Natural killer cell (primary cell): Measurements from ENCODE around the gene SLC35F5. TPM values are rescaled to one million over a fixed set of nuclear protein-coding genes. Genes with fewer than 3 reads are reported as not detected.
"Not testable (repeated sequence)": the region's sequence is repeated elsewhere in the genome, so short reads cannot be mapped to it uniquely, and the experiment has no call there.

ENCODE experiments used
- ATAC-seq, 3 donors: fragments of 150-1000 bp in 2 of 3; fragments of 200-7000 bp in 1 of 3; cut with Tn5 transposase; 1 replicate in 1 of 3; 2 replicates in 2 of 3; pipeline ENCODE4 v1.10.0; 2021; ENCODE audit warnings: mild to moderate bottlenecking in 2 of 3, moderate library complexity in 2 of 3
- DNase-seq, 2 donors: peaks; one replicate each; pipeline versions ENCODE4 v3.0.0 to v3.0.0-alpha.2; 2013 to 2021; ENCODE audit warnings: mixed read lengths in 1 of 2
- H3K27ac ChIP-seq: one replicate; pipeline ENCODE4 v1.5.1; 2013; ENCODE audit warnings: mild to moderate bottlenecking, low read length
- H3K27me3 ChIP-seq: one replicate; pipeline ENCODE4 v1.6.1; 2013; ENCODE audit warnings: low read length; ENCODE audit not compliant: control insufficient read depth, insufficient read depth
- H3K36me3 ChIP-seq: one replicate; pipeline ENCODE4 v1.6.1; 2013; ENCODE audit warnings: low read length; ENCODE audit not compliant: control insufficient read depth, insufficient read depth
- H3K4me1 ChIP-seq: one replicate; pipeline ENCODE4 v1.6.1; 2013; ENCODE audit warnings: low read length; ENCODE audit not compliant: control insufficient read depth, insufficient read depth
- H3K4me3 ChIP-seq: one replicate; pipeline ENCODE4 v1.5.1; 2013; ENCODE audit warnings: low read length
- H3K9me3 ChIP-seq: one replicate; pipeline ENCODE4 v1.6.1; 2013; ENCODE audit warnings: low read length; ENCODE audit not compliant: control insufficient read depth, insufficient read depth
- H3K27ac Mint-ChIP-seq, 2 donors: one replicate each; pipeline ENCODE4 v1.8.0; 2022; ENCODE audit warnings: mild to moderate bottlenecking in 2 of 2, mixed read lengths in 2 of 2, moderate library complexity in 1 of 2
- H3K27me3 Mint-ChIP-seq, 2 donors: one replicate each; pipeline ENCODE4 v1.8.0; 2022; ENCODE audit warnings: low read depth in 2 of 2, mixed read lengths in 2 of 2
- H3K36me3 Mint-ChIP-seq: one replicate; pipeline ENCODE4 v1.8.0; 2022; ENCODE audit warnings: mixed read lengths
- H3K4me1 Mint-ChIP-seq, 2 donors: one replicate each; pipeline ENCODE4 v1.8.0; 2022; ENCODE audit warnings: mixed read lengths in 2 of 2
- H3K4me3 Mint-ChIP-seq: one replicate; pipeline ENCODE4 v1.8.0; 2022; ENCODE audit warnings: mild to moderate bottlenecking, moderate library complexity, mixed read lengths
- H3K9me3 Mint-ChIP-seq, 2 donors: one replicate each; pipeline ENCODE4 v1.8.0; 2022; ENCODE audit warnings: mixed read lengths in 2 of 2
- CTCF ChIP-seq: fragments of 200-600 bp; IDR thresholded peaks from one replicate; pipeline ENCODE4 v1.8.0; 2022; ENCODE audit warnings: antibody characterized with exemption
- WGBS: methylation state at CpG from one replicate; pipeline ENCODE4 v1.1.7; 2013; ENCODE audit warnings: missing lambda C conversion rate; ENCODE audit not compliant: insufficient coverage; 5-methylcytosine and 5-hydroxymethylcytosine counted together
- intact Hi-C: fragments of 100-400 bp; cut with micrococcal nuclease; formaldehyde crosslinking; loops from one replicate; pipeline ENCODE4 v1.14.2; 2022
- total RNA-seq, 4 donors: library from RNA; stranded (reverse); fragments of 120-200 nt in 1 of 4; gene quantifications; one replicate each; pipeline versions ENCODE4 v1.2.3 to v1.2.4, GENCODE V29; 2013 to 2022

The SLC35F5 gene
- total RNA-seq, 3 donors from 2014 or later (not counting 1 experiment from before 2014, with no cell fraction given) = 42.0 to 48.9 (median 42.3) TPM

- H3K27ac ChIP-seq = no peak overlapping the region
- no peak overlapping the region for H3K4me3 ChIP-seq
- DNase-seq (no peak), ATAC-seq (no peak)
- no peaks in the 10 kb centered on the region for H3K9me3 ChIP-seq
- no peaks in the 10 kb centered on the region for H3K36me3 ChIP-seq
- no peaks in the 10 kb centered on the region for H3K4me1 ChIP-seq
- no peaks in the 10 kb centered on the region for H3K27me3 ChIP-seq
- Mint-ChIP-seq H3K27ac (no peak overlapping the region), H3K4me1 (no peaks in the 10 kb centered on the region), H3K36me3 (no peaks in the 10 kb centered on the region), H3K9me3 (no peaks in the 10 kb centered on the region), H3K4me3 (no peak overlapping the region), H3K27me3 (no peaks in the 10 kb centered on the region)
- WGBS = 93% methylated on average over 7 of the region's 7 CpGs
- intact Hi-C loops = no loop called here
- no peak for TF ChIP-seq CTCF
These were observed 50.4 kb downstream of the SLC35F5 start for GRCh38 chr2:113705982-113706523.

- H3K27me3 Mint-ChIP-seq, H3K27ac Mint-ChIP-seq, intact Hi-C loops, ATAC-seq, H3K9me3 Mint-ChIP-seq, H3K4me3 ChIP-seq, H3K27ac ChIP-seq, H3K4me3 Mint-ChIP-seq, H3K27me3 ChIP-seq, H3K36me3 Mint-ChIP-seq, H3K4me1 ChIP-seq, H3K9me3 ChIP-seq, H3K36me3 ChIP-seq, DNase-seq: not testable (repeated sequence)
- WGBS = 95% methylated on average over 46 of the region's 54 CpGs
- peaks cover 11 to 12% of the 10 kb centered on the region in 2 donors for H3K4me1 Mint-ChIP-seq
These were observed 52.0 kb downstream of the SLC35F5 start for GRCh38 chr2:113704300-113704993.

GRCh38 chr2:113703386-113704299, 52.8 kb downstream of the SLC35F5 start:
- Histone ChIP-seq H3K36me3 (no peaks in the 10 kb centered on the region), H3K27me3 (no peaks in the 10 kb centered on the region), H3K4me3 (no peak overlapping the region), H3K9me3 (no peaks in the 10 kb centered on the region), H3K27ac (no peak overlapping the region), H3K4me1 (peaks cover 7% of the 10 kb centered on the region)
- H3K4me3 Mint-ChIP-seq = no peak overlapping the region
- intact Hi-C loops = no loop called here
- peaks cover 11 to 16% of the 10 kb centered on the region in 2 donors for H3K4me1 Mint-ChIP-seq
- no peak for ATAC-seq
- no peaks in the 10 kb centered on the region for H3K27me3 Mint-ChIP-seq
- no peaks in the 10 kb centered on the region for H3K9me3 Mint-ChIP-seq
- TF ChIP-seq CTCF = no peak
- no peaks in the 10 kb centered on the region for H3K36me3 Mint-ChIP-seq
- no peak overlapping the region for H3K27ac Mint-ChIP-seq
- WGBS = 97% methylated on average over 25 of the region's 25 CpGs
- no peak for DNase-seq
